GM12891 (cell line): Measurements from ENCODE around the gene L1CAM.

Experiments used
- DNase-seq: peaks from one replicate; pipeline ENCODE4 v3.0.0; 2011; ENCODE audit warnings: low spot score; ENCODE audit not compliant: insufficient read length
- FAIRE-seq: peaks from 2 replicates; lab custom pipeline; 2011; peaks lifted over from hg19 to GRCh38; lab: Jason Lieb, UNC
- PAX5 ChIP-seq: IDR thresholded peaks from 2 replicates; pipeline ENCODE4 v1.6.1; 2011; ENCODE audit warnings: low read length, moderate library complexity, mild to moderate bottlenecking; ENCODE audit not compliant: insufficient read depth, severe bottlenecking
- POLR2A ChIP-seq: IDR thresholded peaks from 2 replicates; pipeline ENCODE4 v1.6.1; 2011; ENCODE audit warnings: low read depth, low read length, control low read depth
- POLR2AphosphoS5 ChIP-seq: IDR thresholded peaks from 2 replicates; pipeline ENCODE4 v1.6.1; 2011; ENCODE audit warnings: low read depth, low read length, control low read depth
- POU2F2 ChIP-seq: IDR thresholded peaks from 2 replicates; pipeline ENCODE4 v1.6.1; 2011; ENCODE audit warnings: low read depth, mild to moderate bottlenecking, control low read depth, low read length, moderate library complexity
- SPI1 ChIP-seq: IDR thresholded peaks from 2 replicates; pipeline ENCODE4 v1.6.1; 2011; ENCODE audit warnings: low read depth, low read length, control low read depth
- TAF1 ChIP-seq: IDR thresholded peaks from 2 replicates; pipeline ENCODE4 v1.6.1; 2011; ENCODE audit warnings: low read depth, low read length, control low read depth

Gene L1CAM

GRCh38 chrX:153884136-153884535 is 1.8 kb downstream of the L1CAM start:
- DNase-seq (no peak), FAIRE-seq (no peak)

GRCh38 chrX:153883163-153883843 is 2.7 kb downstream of the L1CAM start:
- FAIRE-seq: no peak
- no peak for DNase-seq
- TF ChIP-seq TAF1: no peak

More at GRCh38 chrX:153884136-153884535, 1.8 kb downstream of the L1CAM start:
- TF ChIP-seq PAX5 (no peak), POLR2AphosphoS5 (no peak), TAF1 (no peak), POLR2A (no peak)

GRCh38 chrX:153882557-153882956 is 3.4 kb downstream of the L1CAM start:
- DNase-seq (no peak), FAIRE-seq (no peak)
- TF ChIP-seq POU2F2 (no peak), TAF1 (no peak), POLR2AphosphoS5 (no peak), PAX5 (no peak), POLR2A (no peak), SPI1 (no peak)

- FAIRE-seq: no peak
- TF ChIP-seq POLR2AphosphoS5 (no peak), TAF1 (no peak), SPI1 (no peak), POU2F2 (no peak), POLR2A (no peak), PAX5 (no peak)
- no peak for DNase-seq
These were observed 3.9 kb downstream of the L1CAM start for GRCh38 chrX:153882086-153882498.

GRCh38 chrX:153881281-153881680 is 4.7 kb downstream of the L1CAM start:
- FAIRE-seq: no peak

GRCh38 chrX:153880440-153880815 is 5.5 kb downstream of the L1CAM start:
- no peak for DNase-seq
- FAIRE-seq: peak; percentile 38
- TF ChIP-seq TAF1 (no peak), PAX5 (no peak), SPI1 (no peak), POU2F2 (no peak), POLR2A (no peak), POLR2AphosphoS5 (no peak)

More at GRCh38 chrX:153881281-153881680, 4.7 kb downstream of the L1CAM start:
- DNase-seq: no peak
- TF ChIP-seq POU2F2 (no peak), PAX5 (no peak)

- FAIRE-seq: no peak
- DNase-seq: no peak
- TF ChIP-seq TAF1 (no peak), PAX5 (no peak), SPI1 (no peak), POLR2AphosphoS5 (no peak), POU2F2 (no peak), POLR2A (no peak)
These were observed 6.1 kb downstream of the L1CAM start for GRCh38 chrX:153879741-153880439.

GRCh38 chrX:153878969-153879653 is 6.9 kb downstream of the L1CAM start:
- no peak for DNase-seq
- TF ChIP-seq POLR2AphosphoS5 (no peak), POU2F2 (no peak), POLR2A (no peak), PAX5 (no peak), TAF1 (no peak), SPI1 (no peak)
- FAIRE-seq: peak; percentile 73

GRCh38 chrX:153878345-153878744 is 7.6 kb downstream of the L1CAM start:
- TF ChIP-seq SPI1 (no peak), POLR2A (no peak)
- FAIRE-seq (no peak), DNase-seq (no peak)
